Uterus (tissue), 2 donors: ENCODE data around the gene MTCP1.

Source experiments
- POLR2A ChIP-seq, 2 donors: fragments of 450-650 bp; IDR thresholded peaks; one replicate each; pipeline ENCODE4 v1.6.1; 2016; ENCODE audit warnings: antibody characterized with exemption in 2 of 2, mild to moderate bottlenecking in 1 of 2, moderate library complexity in 1 of 2
- TF ChIP-seq, protein P1 (sequence below), 4 experiments: fragments of 200-600 bp in 2 of 4; fragments of 450-650 bp in 2 of 4; sonication (generic) in 2 of 4; IDR thresholded peaks; one replicate each; pipeline ENCODE4 v1.5.1; 2016 to 2019; ENCODE audit warnings: antibody characterized with exemption in 4 of 4, mild to moderate bottlenecking in 2 of 4, moderate library complexity in 1 of 4

- TF ChIP-seq, protein P1, sequence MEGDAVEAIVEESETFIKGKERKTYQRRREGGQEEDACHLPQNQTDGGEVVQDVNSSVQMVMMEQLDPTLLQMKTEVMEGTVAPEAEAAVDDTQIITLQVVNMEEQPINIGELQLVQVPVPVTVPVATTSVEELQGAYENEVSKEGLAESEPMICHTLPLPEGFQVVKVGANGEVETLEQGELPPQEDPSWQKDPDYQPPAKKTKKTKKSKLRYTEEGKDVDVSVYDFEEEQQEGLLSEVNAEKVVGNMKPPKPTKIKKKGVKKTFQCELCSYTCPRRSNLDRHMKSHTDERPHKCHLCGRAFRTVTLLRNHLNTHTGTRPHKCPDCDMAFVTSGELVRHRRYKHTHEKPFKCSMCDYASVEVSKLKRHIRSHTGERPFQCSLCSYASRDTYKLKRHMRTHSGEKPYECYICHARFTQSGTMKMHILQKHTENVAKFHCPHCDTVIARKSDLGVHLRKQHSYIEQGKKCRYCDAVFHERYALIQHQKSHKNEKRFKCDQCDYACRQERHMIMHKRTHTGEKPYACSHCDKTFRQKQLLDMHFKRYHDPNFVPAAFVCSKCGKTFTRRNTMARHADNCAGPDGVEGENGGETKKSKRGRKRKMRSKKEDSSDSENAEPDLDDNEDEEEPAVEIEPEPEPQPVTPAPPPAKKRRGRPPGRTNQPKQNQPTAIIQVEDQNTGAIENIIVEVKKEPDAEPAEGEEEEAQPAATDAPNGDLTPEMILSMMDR (IDR thresholded peaks at IDR 0.05): no peak
- no peak for TF ChIP-seq POLR2A (IDR thresholded peaks at IDR 0.05)
Measured at GRCh38 chrX:155070038-155070437, 898 bp downstream of the MTCP1 start.
